ENCODE measurements around the gene APOBEC3G.

Gene APOBEC3G

GRCh38 chr22:39092111-39092862 lies 15.2 kb downstream of the APOBEC3G start:
- DNase-seq = no peak

GRCh38 chr22:39094717-39095389 lies 17.8 kb downstream of the APOBEC3G start:
- DNase-seq = no peak

DNA sequence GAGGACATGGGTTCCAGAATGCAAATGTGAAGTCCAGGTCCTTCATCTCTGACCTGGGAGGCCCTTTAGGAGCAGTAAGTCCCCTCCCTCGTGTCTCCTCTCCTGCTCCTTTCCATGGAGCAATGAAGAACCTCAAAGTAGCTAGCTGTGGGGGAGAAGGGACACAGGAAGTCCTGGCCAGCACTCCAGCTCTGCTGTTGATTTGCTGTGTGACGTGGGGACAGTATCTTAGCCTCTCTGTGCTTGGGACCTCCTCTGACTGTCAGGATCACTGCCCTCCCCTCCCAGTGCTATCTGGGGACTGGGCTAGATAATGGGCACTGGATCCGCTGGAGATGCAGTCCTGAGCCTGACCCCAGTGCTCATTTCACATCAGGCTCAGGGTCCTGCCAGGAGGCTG lies 18.9 kb downstream of the APOBEC3G start:
- DNase-seq = no peak

- DNase-seq = no peak
These were observed 20.3 kb downstream of the APOBEC3G start, which contains the start of gene APOBEC3H for GRCh38 chr22:39097098-39098020. TSS of gene APOBEC3H (plus strand) at chr22:39097244. CDS start at chr22:39100279, 3,035 bp downstream.

DNA sequence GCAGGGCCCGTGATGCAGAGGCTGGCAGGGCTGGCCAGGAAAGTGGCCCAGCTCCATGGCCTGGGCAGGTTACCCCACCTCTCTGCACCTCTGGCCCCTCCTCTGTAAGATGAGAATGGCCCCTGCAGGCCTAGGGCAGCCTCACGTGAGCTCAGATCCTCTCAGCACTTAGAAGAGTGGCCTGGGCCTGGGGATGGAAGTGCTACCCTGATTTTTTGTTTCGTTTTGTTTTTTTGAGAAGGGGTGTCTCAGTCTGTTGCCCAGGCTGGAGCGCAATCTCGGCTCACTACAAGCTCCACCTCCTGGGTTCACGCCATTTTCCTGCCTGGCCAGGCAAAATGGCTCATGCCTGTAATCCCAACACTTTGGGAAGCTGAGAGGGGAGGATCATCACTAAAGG lies 21.0 kb downstream of the APOBEC3G start:
- no peak for DNase-seq

GRCh38 chr22:39098576-39098975 lies 21.5 kb downstream of the APOBEC3G start:
- no peak for DNase-seq

GRCh38 chr22:39101226-39101625 lies 24.2 kb downstream of the APOBEC3G start:
- no peak for DNase-seq

DNA sequence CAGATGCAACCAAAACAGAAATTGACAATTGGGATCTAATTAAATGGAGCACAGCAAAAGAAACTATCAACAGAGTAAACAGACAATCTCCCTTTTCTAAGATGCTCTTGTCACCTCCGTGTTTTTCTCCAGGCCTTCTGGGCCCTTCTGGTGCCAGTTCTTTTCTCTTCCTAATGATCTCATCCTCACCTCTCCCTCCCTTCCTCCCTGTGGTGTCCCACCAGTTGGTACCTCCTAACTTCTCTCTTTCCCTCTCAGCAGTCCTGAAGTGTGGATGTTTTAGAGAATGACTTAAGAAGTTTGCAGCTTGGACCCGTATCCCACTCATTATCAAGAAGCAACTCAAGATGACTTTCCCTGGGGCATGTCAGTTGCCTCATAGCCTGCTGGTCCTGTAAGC lies 26.4 kb downstream of the APOBEC3G start:
- DNase-seq = no peak

GRCh38 chr22:39106326-39106725 lies 29.3 kb downstream of the APOBEC3G start:
- no peak for DNase-seq

GRCh38 chr22:39108487-39108886 lies 31.4 kb downstream of the APOBEC3G start:
- DNase-seq = no peak

- DNase-seq = no peak
These were observed 32.3 kb downstream of the APOBEC3G start for GRCh38 chr22:39109361-39109760.

GRCh38 chr22:39110631-39111561 lies 33.8 kb downstream of the APOBEC3G start:
- no peak for DNase-seq

GRCh38 chr22:39114112-39114511 lies 37.0 kb downstream of the APOBEC3G start:
- no peak for DNase-seq

DNA sequence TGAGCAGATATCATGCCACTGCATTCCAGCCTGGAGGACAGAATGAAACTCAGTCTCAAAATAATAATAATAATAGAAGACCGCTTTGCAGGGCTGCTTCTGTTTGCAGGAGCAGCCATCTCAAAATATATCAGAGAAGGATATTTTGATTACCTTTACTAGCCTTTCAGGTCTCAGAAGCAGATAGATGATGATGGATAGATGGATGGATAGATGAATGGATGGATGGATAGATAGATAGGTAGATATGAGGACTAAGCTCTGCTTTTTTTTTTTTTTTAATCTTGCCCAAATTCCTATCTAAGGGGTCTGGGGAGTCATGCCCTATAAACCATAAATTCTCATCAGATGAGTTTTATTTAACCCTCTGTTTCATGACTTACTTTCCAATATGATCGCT lies 38.5 kb downstream of the APOBEC3G start:
- no peak for DNase-seq

GRCh38 chr22:39115977-39116621 lies 39.0 kb downstream of the APOBEC3G start:
- no peak for DNase-seq

GRCh38 chr22:39117585-39118191 lies 40.6 kb downstream of the APOBEC3G start:
- DNase-seq = peak; percentile 40

GRCh38 chr22:39120983-39121382 lies 43.9 kb downstream of the APOBEC3G start:
- no peak for DNase-seq

DNA sequence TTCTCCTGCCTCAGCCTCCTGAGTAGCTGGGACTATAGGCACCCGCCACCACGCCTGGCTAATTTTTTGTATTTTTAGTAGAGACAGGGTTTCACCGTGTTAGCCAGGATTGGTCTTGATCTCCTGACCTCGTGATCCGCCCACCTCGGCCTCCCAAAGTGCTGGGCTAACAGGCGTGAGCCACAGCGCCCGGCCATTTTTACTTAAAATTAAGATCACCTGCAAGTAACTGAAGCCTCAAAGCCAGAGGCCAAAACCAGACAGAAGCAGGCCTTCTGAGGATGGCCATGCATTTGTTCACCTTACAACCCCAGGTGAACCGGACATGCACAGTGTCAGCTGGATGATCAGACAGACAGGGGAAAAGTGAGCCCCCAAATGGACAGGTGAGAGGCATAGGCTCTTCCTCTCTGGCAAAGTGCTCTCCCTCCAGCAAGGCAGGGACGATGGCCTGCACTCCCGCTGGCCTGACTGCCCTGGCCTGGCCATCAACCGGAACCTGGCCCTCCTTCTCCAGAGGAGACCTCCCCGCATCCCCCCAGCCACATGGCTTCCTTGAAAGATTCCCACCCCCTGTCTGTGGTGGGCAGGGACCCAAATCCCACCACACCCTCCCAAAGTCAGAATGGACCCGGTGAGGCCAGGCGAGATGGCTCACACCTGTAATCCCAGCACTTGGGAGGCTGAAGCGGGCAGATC lies 45.8 kb downstream of the APOBEC3G start:
- no peak for DNase-seq

DNA sequence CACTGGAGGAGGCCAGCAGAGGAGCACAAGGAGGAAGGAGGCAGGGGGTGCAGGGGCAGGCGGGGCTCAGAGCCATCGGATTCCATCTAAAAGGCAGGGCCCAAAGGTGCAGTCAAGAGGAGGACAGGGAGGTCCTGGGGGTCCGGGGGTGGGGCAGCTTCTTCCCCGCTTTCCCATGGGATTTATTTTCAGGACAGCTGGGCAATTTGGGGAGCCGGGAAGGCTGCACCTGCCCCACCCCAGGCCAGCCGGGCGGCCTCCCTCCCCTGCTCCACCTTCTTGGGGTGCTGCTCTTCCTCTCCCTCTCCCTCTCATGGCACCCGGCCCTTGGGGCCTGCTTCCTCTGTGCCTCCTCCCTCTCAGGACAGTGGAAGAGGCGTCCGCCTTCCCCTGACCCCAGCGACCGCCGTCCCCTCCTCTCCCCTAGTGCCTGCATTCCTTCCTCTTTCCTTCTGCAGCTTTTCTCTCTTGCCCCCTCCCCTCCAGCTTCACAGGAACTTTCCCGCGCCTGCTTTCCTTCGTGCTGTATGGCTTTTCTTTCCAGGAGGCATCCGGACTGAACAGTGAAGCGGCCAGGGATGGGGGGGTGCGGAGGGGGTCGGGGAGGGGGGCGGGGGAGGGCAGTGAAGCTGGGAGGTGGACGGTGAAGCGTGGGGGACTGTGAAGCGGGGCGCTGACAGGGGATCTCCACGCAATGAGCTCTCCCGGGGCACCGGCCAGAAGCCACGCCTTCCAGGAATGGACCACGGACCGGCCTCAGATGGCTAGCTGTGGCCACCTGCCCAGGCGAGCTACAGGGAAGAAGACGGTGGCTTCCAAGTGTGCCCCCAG lies 46.9 kb downstream of the APOBEC3G start:
- DNase-seq = no peak

GRCh38 chr22:39125622-39126021 lies 48.5 kb downstream of the APOBEC3G start:
- no peak for DNase-seq

All from fibroblast of skin of right biceps (primary cell).